LNCaP clone FGC (cell line): ENCODE results near the gene TTC21A.

ENCODE experiments used
- DNase-seq: peaks from one replicate; pipeline ENCODE4 v3.0.0-alpha.2; 2011; ENCODE audit warnings: low read depth
- H3K4me3 ChIP-seq: 2 replicates; pipeline ENCODE4 v1.5.1; 2011; ENCODE audit warnings: mild to moderate bottlenecking, low read depth, low read length, control low read depth
- TF ChIP-seq, protein P1 (sequence below): IDR thresholded peaks from 2 replicates; pipeline ENCODE4 v1.5.1; 2012; ENCODE audit warnings: mild to moderate bottlenecking; ENCODE audit not compliant: control insufficient read depth, insufficient read depth; ENCODE audit errors: extremely low read depth

The TTC21A gene

DNA sequence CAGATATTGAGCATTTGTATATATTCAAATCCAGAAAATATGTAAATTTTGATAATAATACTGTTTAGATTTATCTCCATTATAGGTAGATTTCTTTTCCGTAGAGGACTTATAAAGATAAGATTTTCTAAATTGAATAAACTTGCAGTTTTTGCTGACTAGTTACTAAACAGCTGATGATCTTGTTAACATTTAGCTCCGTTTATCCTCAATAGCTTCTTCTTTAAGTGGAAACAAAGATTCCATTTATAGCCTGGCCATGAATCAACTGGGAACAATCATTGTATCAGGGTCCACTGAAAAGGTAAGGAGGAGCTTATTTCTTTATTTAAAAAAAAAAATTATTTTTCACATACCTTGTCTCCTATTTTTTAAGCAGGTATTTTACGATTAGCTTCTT lies 38.9 kb upstream of the TTC21A start:
- TF ChIP-seq, protein P1, sequence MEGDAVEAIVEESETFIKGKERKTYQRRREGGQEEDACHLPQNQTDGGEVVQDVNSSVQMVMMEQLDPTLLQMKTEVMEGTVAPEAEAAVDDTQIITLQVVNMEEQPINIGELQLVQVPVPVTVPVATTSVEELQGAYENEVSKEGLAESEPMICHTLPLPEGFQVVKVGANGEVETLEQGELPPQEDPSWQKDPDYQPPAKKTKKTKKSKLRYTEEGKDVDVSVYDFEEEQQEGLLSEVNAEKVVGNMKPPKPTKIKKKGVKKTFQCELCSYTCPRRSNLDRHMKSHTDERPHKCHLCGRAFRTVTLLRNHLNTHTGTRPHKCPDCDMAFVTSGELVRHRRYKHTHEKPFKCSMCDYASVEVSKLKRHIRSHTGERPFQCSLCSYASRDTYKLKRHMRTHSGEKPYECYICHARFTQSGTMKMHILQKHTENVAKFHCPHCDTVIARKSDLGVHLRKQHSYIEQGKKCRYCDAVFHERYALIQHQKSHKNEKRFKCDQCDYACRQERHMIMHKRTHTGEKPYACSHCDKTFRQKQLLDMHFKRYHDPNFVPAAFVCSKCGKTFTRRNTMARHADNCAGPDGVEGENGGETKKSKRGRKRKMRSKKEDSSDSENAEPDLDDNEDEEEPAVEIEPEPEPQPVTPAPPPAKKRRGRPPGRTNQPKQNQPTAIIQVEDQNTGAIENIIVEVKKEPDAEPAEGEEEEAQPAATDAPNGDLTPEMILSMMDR, result no peak
- H3K4me3 ChIP-seq, result no peak overlapping the region
- no peak for DNase-seq

DNA sequence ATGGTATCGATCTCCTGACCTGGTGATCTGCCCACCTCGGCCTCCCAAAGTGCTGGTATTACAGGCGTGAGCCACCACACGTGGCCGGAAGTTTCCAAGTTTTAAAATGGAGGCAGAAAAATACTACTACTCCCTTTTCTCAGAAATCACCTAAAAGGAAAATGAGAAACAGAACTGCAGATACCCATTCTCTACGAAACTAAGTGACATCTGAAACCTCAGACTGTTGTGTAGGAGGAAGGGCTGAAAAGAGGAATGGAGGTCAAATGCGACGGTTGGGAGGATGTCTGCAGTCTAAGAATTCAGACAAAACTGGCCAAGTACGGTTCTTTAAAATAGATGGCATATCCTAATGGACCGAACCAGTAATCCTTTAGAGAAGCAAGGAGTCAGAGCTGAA lies 31.6 kb upstream of the TTC21A start:
- no peak overlapping the region for H3K4me3 ChIP-seq
- DNase-seq, result no peak
- TF ChIP-seq, protein P1, result no peak

DNA sequence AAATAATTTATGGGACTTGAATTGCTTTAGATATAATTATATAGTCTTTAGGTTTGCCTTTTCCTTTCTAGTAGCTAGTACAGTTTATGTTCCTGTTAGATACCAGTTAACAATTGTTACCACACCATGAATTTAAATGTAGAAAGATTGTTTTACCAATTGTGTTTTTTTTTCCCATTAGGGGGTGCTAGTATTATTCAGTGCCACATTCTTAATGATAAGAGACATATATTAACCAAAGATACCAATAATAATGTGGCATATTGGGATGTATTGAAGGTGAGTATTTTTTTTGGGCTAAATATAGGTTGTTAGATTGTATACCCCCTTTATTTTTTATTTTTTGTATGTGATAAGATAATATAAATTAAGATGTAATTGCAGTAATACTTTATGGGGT lies 27.9 kb upstream of the TTC21A start:
- DNase-seq, result no peak

DNA sequence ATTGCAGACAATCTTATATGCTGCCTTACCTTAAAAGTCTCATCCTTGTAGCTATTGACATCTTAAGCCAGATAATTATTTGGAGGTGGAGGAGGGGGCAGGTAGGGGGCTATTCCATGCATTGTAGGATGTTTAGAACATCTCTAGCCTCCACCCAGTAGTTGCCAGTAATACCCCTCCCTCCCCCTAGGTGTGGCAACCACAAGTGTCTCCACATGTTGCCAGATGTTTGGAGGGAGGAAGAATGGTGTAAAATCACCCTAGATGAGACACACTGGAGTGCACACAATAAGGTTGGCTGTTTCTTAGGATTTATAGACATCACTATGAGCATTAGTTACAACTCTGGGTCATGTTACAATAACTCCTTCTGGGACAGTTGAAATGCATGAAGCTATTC lies 27.5 kb upstream of the TTC21A start:
- DNase-seq, result no peak
- no peak overlapping the region for H3K4me3 ChIP-seq
- TF ChIP-seq, protein P1, result no peak

More for the DNA sequence above, 27.9 kb upstream of the TTC21A start:
- TF ChIP-seq, protein P1, result no peak
- no peak overlapping the region for H3K4me3 ChIP-seq

DNA sequence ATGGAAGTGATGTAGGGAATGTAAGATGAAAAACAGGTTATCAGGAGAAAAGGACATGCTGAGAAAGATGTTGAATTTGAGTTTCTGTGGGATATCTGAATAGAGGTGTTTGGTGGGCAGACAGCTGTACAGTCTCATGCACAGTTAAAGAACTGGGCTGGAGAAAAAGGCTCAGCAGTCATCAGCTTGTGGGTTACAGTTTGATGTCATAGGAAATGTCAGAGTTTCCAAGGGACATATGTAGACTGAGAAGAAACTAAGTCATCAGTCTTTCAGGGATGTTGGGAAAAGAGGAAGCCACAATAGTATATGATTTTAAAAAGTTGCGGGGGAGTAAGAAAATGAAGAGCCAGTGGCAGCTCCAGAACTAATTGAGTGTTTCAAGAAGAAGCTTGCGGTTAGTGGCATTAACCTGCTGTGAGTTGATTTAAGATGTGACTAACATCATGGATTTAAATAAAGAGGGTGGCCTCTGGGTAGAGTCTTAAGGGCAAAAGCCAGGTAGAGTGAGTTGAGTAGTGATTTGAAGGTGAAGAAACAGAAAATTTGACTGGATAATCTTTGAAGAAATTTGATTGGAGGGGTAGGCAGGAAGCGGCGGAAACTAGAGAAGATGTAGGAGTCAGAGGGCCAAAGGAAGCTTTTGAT lies 24.7 kb upstream of the TTC21A start:
- H3K4me3 ChIP-seq, result no peak overlapping the region
- TF ChIP-seq, protein P1, result no peak
- DNase-seq, result no peak

DNA sequence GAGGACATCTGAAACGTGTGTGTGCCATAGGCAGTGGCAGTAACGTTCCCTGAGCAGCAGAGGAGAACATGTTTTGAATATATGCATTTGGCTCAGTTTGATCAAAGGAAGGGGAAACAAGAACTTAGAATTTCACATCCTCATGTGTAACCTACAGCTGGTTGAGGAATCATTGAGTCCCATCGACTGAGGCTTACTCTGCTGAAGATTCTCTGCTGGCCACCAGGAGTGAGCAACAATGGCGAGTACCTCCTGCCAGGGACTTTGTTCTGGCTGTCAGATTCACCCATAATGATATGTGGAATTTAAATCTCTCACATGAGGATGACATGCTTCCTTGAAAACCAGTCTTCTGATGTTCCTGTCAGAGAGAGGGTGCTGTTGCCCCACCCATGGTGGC lies 21.3 kb upstream of the TTC21A start:
- TF ChIP-seq, protein P1, result no peak
- H3K4me3 ChIP-seq, result no peak overlapping the region
- no peak for DNase-seq

DNA sequence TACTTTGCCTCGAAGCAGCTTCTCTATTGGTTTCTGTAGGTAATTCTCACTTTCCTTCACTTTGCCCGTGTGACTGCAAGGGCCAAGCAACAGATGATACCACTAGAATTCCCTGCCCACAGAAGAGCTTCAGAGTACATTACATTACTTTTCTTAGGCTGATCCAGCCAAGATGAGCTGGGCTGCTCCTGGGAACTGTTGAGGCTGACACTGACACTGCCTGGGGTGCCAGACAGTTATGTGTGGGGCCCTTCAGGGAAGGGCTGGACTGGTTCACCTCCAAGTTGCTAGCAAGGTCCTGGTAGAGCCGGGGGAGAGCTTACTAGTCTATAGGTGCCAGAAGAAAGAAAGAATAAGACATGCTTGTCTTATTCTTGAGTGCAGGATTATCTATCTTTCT lies 19.0 kb upstream of the TTC21A start:
- TF ChIP-seq, protein P1, result no peak
- H3K4me3 ChIP-seq, result no peak overlapping the region
- DNase-seq, result no peak
